Right cardiac atrium (tissue), 5 donors: ENCODE data around the gene XRCC2. TPM values are rescaled to one million over a fixed set of nuclear protein-coding genes. Genes with fewer than 3 reads are reported as not detected.

Source experiments
- ATAC-seq, 2 donors: fragments of 200-7000 bp; cut with Tn5 transposase; one replicate each; pipeline versions ENCODE4 v1.8.0 to v1.9.1; 2020; ENCODE audit warnings: moderate library complexity in 2 of 2, mild to moderate bottlenecking in 1 of 2
- DNase-seq, 3 donors: peaks; one replicate each; pipeline ENCODE4 v3.0.0-alpha.2; 2020
- H3K27ac ChIP-seq: one replicate; pipeline ENCODE4 v1.5.1; 2013; ENCODE audit warnings: mild to moderate bottlenecking, low read length, control low read depth, moderate library complexity
- H3K27me3 ChIP-seq: one replicate; pipeline ENCODE4 v1.6.1; 2013; ENCODE audit not compliant: control insufficient read depth, insufficient read depth
- H3K4me1 ChIP-seq: one replicate; pipeline ENCODE4 v1.6.1; 2013; ENCODE audit warnings: low read length; ENCODE audit not compliant: control insufficient read depth, insufficient read depth
- H3K4me3 ChIP-seq: one replicate; pipeline ENCODE4 v1.5.1; 2013; ENCODE audit warnings: low read length, control low read depth
- H3K9me3 ChIP-seq: one replicate; pipeline ENCODE4 v1.6.1; 2013; ENCODE audit warnings: low read length; ENCODE audit not compliant: control insufficient read depth
- WGBS: extraction: QIAGEN DNeasy Blood & Tissue Kit; methylation state at CpG from one replicate; pipeline ENCODE4 v1.1.7; 2013; 5-methylcytosine and 5-hydroxymethylcytosine counted together
- intact Hi-C, 4 donors: fragments of 100-400 bp; cut with DNase I; formaldehyde crosslinking; loops; one replicate each; pipeline versions ENCODE4 v1.11.0 to v1.14.0; 2022 to 2023
- polyA plus RNA-seq: library from polyadenylated mRNA; stranded (reverse); fragments of 200-250 nt; gene quantifications from one replicate; pipeline ENCODE4 v1.2.3, GENCODE V29; 2013
- total RNA-seq, 4 donors: library from RNA; stranded (reverse); fragmentation: NEBNext Ultra II Directional; extraction: Animal tissue kit (Norgen Biotek cat#: 25700); gene quantifications; one replicate each; pipeline ENCODE4 v1.2.1, GENCODE V29; 2021
- donor health status: healthy with polysubstance abuse.
- donor health status: DM: no; HTN: yes; CAD: no.
- donor health status: DM: no; HTN: no; CAD: no.
- donor health status: DM: no; HTN: yes; CAD: no; lungs with severe emphysema.
- donor health status: DM: yes; HTN: yes; CAD: no.

The XRCC2 gene
- total and polyA plus RNA-seq, 5 donors = 0.22 to 0.82 (median 0.48) TPM

- DNase-seq (no peak), ATAC-seq (no peak)
- WGBS = 60% methylated on average over 12 of the region's 12 CpGs
- Histone ChIP-seq H3K4me1 (no peaks in the 10 kb centered on the region), H3K27ac (no peak overlapping the region), H3K9me3 (no peaks in the 10 kb centered on the region), H3K27me3 (no peaks in the 10 kb centered on the region), H3K4me3 (no peak overlapping the region)
- intact Hi-C loops = no loop called here
Measured at GRCh38 chr7:152683297-152683696, 7.4 kb upstream of the XRCC2 start.

GRCh38 chr7:152677808-152678670, 2.1 kb upstream of the XRCC2 start:
- ATAC-seq = no peak
- intact Hi-C loops = loop anchor here in 1 of 4 donors (5.0 kb wide), 1 partner anchor 216 kb away; no protein-coding TSS in a partner anchor
- H3K9me3 ChIP-seq = no peaks in the 10 kb centered on the region
- no peak for DNase-seq
- no peaks in the 10 kb centered on the region for H3K4me1 ChIP-seq
- H3K27me3 ChIP-seq = no peaks in the 10 kb centered on the region
- 83% methylated on average over 11 of the region's 11 CpGs for WGBS
- no peak overlapping the region for H3K4me3 ChIP-seq
- H3K27ac ChIP-seq = no peak overlapping the region

- 8% methylated on average over 16 of the region's 16 CpGs for WGBS
- no peak overlapping the region for H3K27ac ChIP-seq
- intact Hi-C loops = loop anchor here in 1 of 4 donors (5.0 kb wide), 1 partner anchor 213 kb away; no protein-coding TSS in a partner anchor
- no peaks in the 10 kb centered on the region for H3K9me3 ChIP-seq
- ATAC-seq = no peak
- no peaks in the 10 kb centered on the region for H3K27me3 ChIP-seq
- peak overlapping the region; percentile 41 for H3K4me3 ChIP-seq
- no peaks in the 10 kb centered on the region for H3K4me1 ChIP-seq
- no peak for DNase-seq
Measured at GRCh38 chr7:152674860-152675758, 832 bp downstream of the XRCC2 start.

- H3K27me3 ChIP-seq = no peaks in the 10 kb centered on the region
- H3K9me3 ChIP-seq = no peaks in the 10 kb centered on the region
- DNase-seq (no peak), ATAC-seq (no peak)
- no peak overlapping the region for H3K4me3 ChIP-seq
- H3K4me1 ChIP-seq = no peaks in the 10 kb centered on the region
- WGBS = 97% methylated on average over 2 of the region's 2 CpGs
- intact Hi-C loops = no loop called here
- H3K27ac ChIP-seq = no peak overlapping the region
Measured at GRCh38 chr7:152673897-152674296, 2.0 kb downstream of the XRCC2 start.

GRCh38 chr7:152672626-152673025, 3.3 kb downstream of the XRCC2 start:
- DNase-seq (no peak), ATAC-seq (no peak)
- no peaks in the 10 kb centered on the region for H3K9me3 ChIP-seq
- WGBS = 86% methylated on average over 1 of the region's 1 CpG
- H3K4me3 ChIP-seq = no peak overlapping the region
- no peaks in the 10 kb centered on the region for H3K4me1 ChIP-seq
- intact Hi-C loops = no loop called here
- no peaks in the 10 kb centered on the region for H3K27me3 ChIP-seq
- H3K27ac ChIP-seq = no peak overlapping the region

GRCh38 chr7:152669758-152670157, 6.2 kb downstream of the XRCC2 start:
- no peak overlapping the region for H3K27ac ChIP-seq
- no peak overlapping the region for H3K4me3 ChIP-seq
- 97% methylated on average over 4 of the region's 4 CpGs for WGBS
- DNase-seq (no peak), ATAC-seq (no peak)
- H3K9me3 ChIP-seq = no peaks in the 10 kb centered on the region
- intact Hi-C loops = no loop called here
- no peaks in the 10 kb centered on the region for H3K27me3 ChIP-seq
- no peaks in the 10 kb centered on the region for H3K4me1 ChIP-seq

GRCh38 chr7:152668975-152669374, 7.0 kb downstream of the XRCC2 start:
- Histone ChIP-seq H3K4me3 (no peak overlapping the region), H3K27me3 (no peaks in the 10 kb centered on the region), H3K27ac (no peak overlapping the region), H3K4me1 (no peaks in the 10 kb centered on the region), H3K9me3 (no peaks in the 10 kb centered on the region)
- DNase-seq = no peak
- intact Hi-C loops = no loop called here
- no peak for ATAC-seq
- WGBS = 90% methylated on average over 1 of the region's 1 CpG

- no peak for DNase-seq
- intact Hi-C loops = no loop called here
- Histone ChIP-seq H3K27me3 (no peaks in the 10 kb centered on the region), H3K4me3 (no peak overlapping the region), H3K27ac (no peak overlapping the region), H3K4me1 (no peaks in the 10 kb centered on the region), H3K9me3 (no peaks in the 10 kb centered on the region)
- no peak for ATAC-seq
- WGBS = 84% methylated on average over 5 of the region's 5 CpGs
Measured at GRCh38 chr7:152667958-152668357, 8.0 kb downstream of the XRCC2 start.

GRCh38 chr7:152666078-152666477, 9.9 kb downstream of the XRCC2 start:
- 100% methylated on average over 1 of the region's 1 CpG for WGBS
- H3K4me1 ChIP-seq = no peaks in the 10 kb centered on the region
- H3K27me3 ChIP-seq = no peaks in the 10 kb centered on the region
- no peak overlapping the region for H3K27ac ChIP-seq
- DNase-seq = no peak
- H3K9me3 ChIP-seq = no peaks in the 10 kb centered on the region
- H3K4me3 ChIP-seq = no peak overlapping the region
- intact Hi-C loops = no loop called here
- ATAC-seq = no peak

- Histone ChIP-seq H3K27me3 (no peaks in the 10 kb centered on the region), H3K27ac (no peak overlapping the region), H3K4me3 (no peak overlapping the region), H3K9me3 (no peaks in the 10 kb centered on the region), H3K4me1 (no peaks in the 10 kb centered on the region)
- ATAC-seq (no peak), DNase-seq (no peak)
- intact Hi-C loops = no loop called here
- WGBS = 70% methylated on average over 4 of the region's 4 CpGs
Measured at GRCh38 chr7:152664636-152665035, 11.3 kb downstream of the XRCC2 start.

- no peak overlapping the region for H3K27ac ChIP-seq
- intact Hi-C loops = no loop called here
- H3K9me3 ChIP-seq = no peaks in the 10 kb centered on the region
- H3K4me1 ChIP-seq = no peaks in the 10 kb centered on the region
- WGBS = 58% methylated on average over 2 of the region's 2 CpGs
- H3K4me3 ChIP-seq = no peak overlapping the region
- DNase-seq = no peak
- H3K27me3 ChIP-seq = no peaks in the 10 kb centered on the region
- ATAC-seq = no peak
Measured at GRCh38 chr7:152663931-152664330, 12.0 kb downstream of the XRCC2 start.
